ENCODE data around the gene PFDN2.

The PFDN2 gene, protein sequence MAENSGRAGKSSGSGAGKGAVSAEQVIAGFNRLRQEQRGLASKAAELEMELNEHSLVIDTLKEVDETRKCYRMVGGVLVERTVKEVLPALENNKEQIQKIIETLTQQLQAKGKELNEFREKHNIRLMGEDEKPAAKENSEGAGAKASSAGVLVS

DNA sequence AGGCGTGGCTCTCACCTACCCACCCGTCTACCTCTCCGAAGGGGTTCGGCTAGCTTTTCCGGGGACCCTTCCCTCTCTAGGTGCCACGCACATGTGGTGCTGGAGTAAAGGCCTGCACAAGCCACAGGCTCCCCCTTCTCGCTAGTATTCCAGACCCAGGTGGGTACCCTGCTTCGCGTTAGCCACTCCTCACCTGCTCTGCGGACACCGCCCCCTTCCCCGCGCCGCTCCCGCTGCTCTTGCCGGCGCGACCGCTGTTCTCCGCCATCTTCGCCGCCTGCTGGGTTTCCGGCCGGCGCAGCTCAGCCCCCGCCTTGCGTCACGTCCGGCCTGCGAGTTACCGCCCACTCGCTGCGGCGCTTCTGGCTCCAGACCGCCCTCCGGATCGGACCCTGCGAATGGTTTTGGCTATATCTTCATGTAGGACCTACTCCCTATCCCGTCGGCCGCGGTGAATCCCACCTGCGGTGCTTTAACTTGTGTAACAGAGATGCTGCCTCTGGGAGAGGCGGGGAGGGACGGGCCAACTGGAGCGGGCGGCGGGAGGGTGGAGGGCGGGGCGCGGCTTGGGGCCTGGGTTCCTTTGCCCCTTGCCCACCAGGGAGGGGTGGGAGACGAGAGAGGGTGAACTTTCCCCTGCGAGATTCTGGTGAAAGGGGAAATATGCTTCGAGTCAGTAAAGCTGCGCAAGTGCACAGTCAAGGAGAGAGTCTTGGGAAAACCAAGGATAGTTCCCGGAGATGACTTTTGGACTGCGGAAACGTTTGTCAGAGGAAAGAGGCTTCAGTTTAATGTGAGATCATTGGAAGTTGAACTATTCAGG is at the start of gene PFDN2, which contains the start of gene NIT1:
TSS of gene PFDN2 (minus strand) at position 279 of the 823 bp plus-strand sequence. CDS start at position 268, 11 bp downstream.
TSS of gene NIT1 (plus strand) at position 347 of the 823 bp plus-strand sequence. CDS start at position 419, 72 bp downstream.
- no peak within 1 kb of the TSS for H3K27ac ChIP-seq (ENCODE audit: low read length)
- peak; percentile 68 for DNase-seq (ENCODE audit: low read depth, low spot score)
- no CpG with 5 or more reads among the region's 58 CpGs for WGBS (ENCODE audit: insufficient coverage, insufficient read length)
- H3K36me3 ChIP-seq (ENCODE audit: control insufficient read depth, insufficient read depth, low read length), result peaks cover 20% of the 10 kb centered on the region
- H3K27me3 ChIP-seq (ENCODE audit: control insufficient read depth, insufficient read depth, low read length), result no peaks in the 10 kb centered on the region
- peak within 1 kb of the TSS; percentile 97 for H3K4me3 ChIP-seq (ENCODE audit: low read length)
- no peaks in the 10 kb centered on the region for H3K9me3 ChIP-seq (ENCODE audit: control insufficient read depth, insufficient read depth, low read length)
- H3K4me1 ChIP-seq (ENCODE audit: control insufficient read depth, insufficient read depth, low read length), result peaks cover 6% of the 10 kb centered on the region; the same call in 1 of the 2 replicates

DNA sequence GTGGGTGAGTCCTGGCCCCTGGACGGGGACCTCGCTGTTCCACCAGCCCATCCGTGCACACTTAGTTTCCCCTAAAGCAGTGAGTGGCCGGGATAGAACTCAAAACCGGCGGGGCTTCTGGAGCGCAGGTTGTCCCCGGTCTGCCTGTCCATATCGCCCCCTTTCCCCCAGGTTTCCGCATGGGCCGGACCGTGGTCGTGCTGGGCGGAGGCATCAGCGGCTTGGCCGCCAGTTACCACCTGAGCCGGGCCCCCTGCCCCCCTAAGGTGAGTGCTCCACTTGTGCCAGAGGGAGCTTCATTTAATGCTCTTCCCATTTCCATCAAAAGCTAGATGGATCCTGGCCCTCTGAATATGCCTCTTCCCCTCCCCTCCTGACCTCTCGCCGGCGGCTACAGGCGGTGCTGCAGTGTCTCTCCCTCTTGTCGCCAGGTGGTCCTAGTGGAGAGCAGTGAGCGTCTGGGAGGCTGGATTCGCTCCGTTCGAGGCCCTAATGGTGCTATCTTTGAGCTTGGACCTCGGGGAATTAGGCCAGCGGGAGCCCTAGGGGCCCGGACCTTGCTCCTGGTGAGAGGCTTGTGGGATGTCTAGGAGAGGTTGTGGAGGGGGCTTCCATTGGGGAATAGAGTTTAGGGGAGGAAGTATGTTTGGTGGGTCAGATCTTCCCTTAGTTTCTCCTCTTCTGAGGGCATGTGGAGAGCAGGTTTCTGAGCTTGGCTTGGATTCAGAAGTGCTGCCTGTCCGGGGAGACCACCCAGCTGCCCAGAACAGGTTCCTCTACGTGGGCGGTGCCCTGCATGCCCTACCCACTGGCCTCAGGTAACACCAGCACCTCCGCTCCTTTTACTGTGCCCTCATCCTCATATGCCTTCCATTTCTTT is 49.1 kb upstream of the PFDN2 start:
- DNase-seq (ENCODE audit: low read depth, low spot score), result no peak
- no peaks in the 10 kb centered on the region for H3K9me3 ChIP-seq (ENCODE audit: control insufficient read depth, insufficient read depth, low read length)
- WGBS (ENCODE audit: insufficient coverage, insufficient read length), result no CpG with 5 or more reads among the region's 33 CpGs
- H3K27me3 ChIP-seq (ENCODE audit: control insufficient read depth, insufficient read depth, low read length), result no peaks in the 10 kb centered on the region
- peak overlapping the region; percentile 72 for H3K4me3 ChIP-seq (ENCODE audit: low read length)
- no peak overlapping the region for H3K27ac ChIP-seq (ENCODE audit: low read length)
- H3K4me1 ChIP-seq (ENCODE audit: control insufficient read depth, insufficient read depth, low read length), result no peaks in the 10 kb centered on the region
- peaks cover 12% of the 10 kb centered on the region for H3K36me3 ChIP-seq (ENCODE audit: control insufficient read depth, insufficient read depth, low read length)

DNA sequence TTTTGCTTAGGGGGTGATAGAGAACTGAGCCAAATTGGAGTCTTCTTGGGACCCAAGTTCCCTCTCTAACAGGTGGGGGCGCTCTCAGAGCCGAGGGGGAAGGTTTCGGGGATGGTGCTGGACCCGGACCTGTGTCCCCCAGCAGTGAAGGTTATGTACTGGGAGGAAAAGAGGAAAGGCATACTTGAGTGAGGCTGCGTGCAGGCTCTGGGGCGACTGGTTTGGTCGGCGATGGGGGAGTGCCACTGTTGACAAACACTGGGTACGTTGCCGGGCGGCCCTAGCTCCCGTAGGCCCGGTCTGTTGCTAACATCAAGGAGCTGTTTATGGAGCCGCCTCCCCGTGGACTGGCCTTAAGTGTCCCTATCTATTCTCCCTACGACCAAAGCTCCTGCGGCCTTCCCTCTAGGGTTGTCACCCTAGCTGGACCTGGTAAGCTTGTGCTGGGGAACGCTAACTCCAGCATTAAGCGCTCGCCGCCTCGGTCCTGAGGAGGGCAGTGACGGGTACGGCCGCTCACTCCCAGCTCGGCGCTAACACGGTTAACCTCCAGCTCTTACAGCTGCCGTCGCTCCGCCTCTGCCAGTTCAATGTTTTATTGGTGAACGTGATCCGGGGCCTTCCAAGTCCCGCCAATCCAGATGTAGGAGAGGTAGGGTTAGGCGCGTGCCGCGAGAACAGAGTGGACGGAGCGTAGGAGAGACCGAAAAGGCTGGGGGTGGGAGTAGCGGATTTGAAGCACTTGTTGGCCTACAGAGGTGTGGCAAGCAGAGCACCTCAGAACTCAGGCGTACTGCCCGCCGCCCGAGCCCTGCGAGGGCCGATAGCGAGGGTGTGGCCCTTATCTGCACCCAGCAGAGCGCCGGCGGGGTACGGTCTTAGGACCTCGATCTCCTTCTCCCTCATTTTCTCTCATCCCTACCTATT is 48.2 kb upstream of the PFDN2 start, which contains the start of gene PPOX:
TSS of gene PPOX (plus strand) at position 685 of the 927 bp plus-strand sequence. CDS start 422 bp downstream, outside the sequence.
- H3K36me3 ChIP-seq (ENCODE audit: control insufficient read depth, insufficient read depth, low read length), result 0 out of 2 replicates have a peak, but pooled peaks cover 7% of the 10 kb centered on the region
- no peaks in the 10 kb centered on the region for H3K9me3 ChIP-seq (ENCODE audit: control insufficient read depth, insufficient read depth, low read length)
- no peak within 1 kb of the TSS for H3K27ac ChIP-seq (ENCODE audit: low read length)
- WGBS (ENCODE audit: insufficient coverage, insufficient read length), result no CpG with 5 or more reads among the region's 54 CpGs
- peak; percentile 96 for DNase-seq (ENCODE audit: low read depth, low spot score)
- peak within 1 kb of the TSS; percentile 72 for H3K4me3 ChIP-seq (ENCODE audit: low read length)
- H3K27me3 ChIP-seq (ENCODE audit: control insufficient read depth, insufficient read depth, low read length), result no peaks in the 10 kb centered on the region
- H3K4me1 ChIP-seq (ENCODE audit: control insufficient read depth, insufficient read depth, low read length), result no peaks in the 10 kb centered on the region

DNA sequence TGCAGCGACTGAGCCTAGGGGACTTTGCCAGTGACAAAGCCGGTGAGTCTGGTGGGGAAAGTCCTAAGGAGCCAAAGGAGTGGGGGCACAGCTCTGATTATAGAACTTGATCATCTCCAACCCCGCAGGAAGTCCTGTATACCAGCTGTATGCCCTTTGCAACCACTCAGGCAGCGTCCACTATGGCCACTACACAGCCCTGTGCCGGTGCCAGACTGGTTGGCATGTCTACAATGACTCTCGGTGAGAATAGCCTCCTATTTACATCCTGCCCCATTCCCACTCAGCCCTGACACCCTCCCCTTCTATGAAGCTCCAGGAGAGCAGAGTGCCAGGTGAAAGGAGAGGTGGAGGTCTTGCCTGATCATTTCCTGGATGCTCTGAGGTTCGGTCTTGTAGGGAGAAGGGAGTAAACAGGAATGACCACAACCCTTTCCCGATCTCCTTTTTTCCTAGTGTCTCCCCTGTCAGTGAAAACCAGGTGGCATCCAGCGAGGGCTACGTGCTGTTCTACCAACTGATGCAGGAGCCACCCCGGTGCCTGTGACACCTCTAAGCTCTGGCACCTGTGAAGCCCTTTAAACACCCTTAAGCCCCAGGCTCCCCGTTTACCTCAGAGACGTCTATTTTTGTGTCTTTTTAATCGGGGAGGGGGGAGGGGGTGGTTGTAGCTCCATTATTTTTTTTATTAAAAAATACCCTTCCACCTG is 47.2 kb upstream of the PFDN2 start:
- Histone ChIP-seq H3K27ac (ENCODE audit: low read length) (no peak overlapping the region), H3K27me3 (ENCODE audit: control insufficient read depth, insufficient read depth, low read length) (no peaks in the 10 kb centered on the region), H3K9me3 (ENCODE audit: control insufficient read depth, insufficient read depth, low read length) (no peaks in the 10 kb centered on the region), H3K4me1 (ENCODE audit: control insufficient read depth, insufficient read depth, low read length) (no peaks in the 10 kb centered on the region), H3K4me3 (ENCODE audit: low read length) (no peak overlapping the region), H3K36me3 (ENCODE audit: control insufficient read depth, insufficient read depth, low read length) (no peaks in the 10 kb centered on the region)
- no peak for DNase-seq (ENCODE audit: low read depth, low spot score)
- WGBS (ENCODE audit: insufficient coverage, insufficient read length), result no CpG with 5 or more reads among the region's 14 CpGs

DNA sequence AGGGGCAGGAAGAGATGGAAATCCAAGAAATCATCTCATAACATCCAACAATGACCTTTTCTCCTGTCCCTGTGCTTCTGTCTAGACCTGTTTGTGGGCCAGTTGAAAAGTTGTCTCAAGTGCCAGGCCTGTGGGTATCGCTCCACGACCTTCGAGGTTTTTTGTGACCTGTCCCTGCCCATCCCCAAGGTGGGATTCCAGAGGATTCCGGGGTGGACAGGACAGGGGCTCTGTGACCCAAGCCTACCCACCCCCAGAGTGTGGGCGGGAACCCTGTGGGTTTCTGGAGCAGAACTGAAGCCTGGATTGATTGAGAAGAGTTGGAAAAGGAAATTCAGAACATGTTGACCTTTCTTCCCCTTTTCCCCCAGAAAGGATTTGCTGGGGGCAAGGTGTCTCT is 46.0 kb upstream of the PFDN2 start:
- DNase-seq (ENCODE audit: low read depth, low spot score), result no peak
- no peaks in the 10 kb centered on the region for H3K4me1 ChIP-seq (ENCODE audit: control insufficient read depth, insufficient read depth, low read length)
- no CpG with 5 or more reads among the region's 5 CpGs for WGBS (ENCODE audit: insufficient coverage, insufficient read length)
- no peaks in the 10 kb centered on the region for H3K27me3 ChIP-seq (ENCODE audit: control insufficient read depth, insufficient read depth, low read length)
- H3K4me3 ChIP-seq (ENCODE audit: low read length), result no peak overlapping the region
- H3K27ac ChIP-seq (ENCODE audit: low read length), result no peak overlapping the region
- no peaks in the 10 kb centered on the region for H3K9me3 ChIP-seq (ENCODE audit: control insufficient read depth, insufficient read depth, low read length)
- H3K36me3 ChIP-seq (ENCODE audit: control insufficient read depth, insufficient read depth, low read length), result no peaks in the 10 kb centered on the region

DNA sequence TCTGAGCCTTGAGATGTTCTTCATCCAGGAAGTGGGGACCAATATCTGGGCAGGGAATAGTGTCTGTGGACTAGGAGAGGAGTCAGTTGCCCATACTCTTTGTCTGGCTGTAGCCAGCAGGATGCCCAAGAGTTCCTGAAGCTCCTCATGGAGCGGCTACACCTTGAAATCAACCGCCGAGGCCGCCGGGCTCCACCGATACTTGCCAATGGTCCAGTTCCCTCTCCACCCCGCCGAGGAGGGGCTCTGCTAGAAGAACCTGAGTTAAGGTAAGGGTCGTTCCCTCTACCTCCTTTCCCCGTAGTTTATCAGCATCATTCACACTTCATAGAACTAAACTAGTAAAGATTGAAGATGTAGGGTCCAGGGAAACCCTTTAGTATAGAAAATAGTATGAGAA is 45.0 kb upstream of the PFDN2 start:
- H3K4me1 ChIP-seq (ENCODE audit: control insufficient read depth, insufficient read depth, low read length), result no peaks in the 10 kb centered on the region
- no CpG with 5 or more reads among the region's 10 CpGs for WGBS (ENCODE audit: insufficient coverage, insufficient read length)
- no peaks in the 10 kb centered on the region for H3K36me3 ChIP-seq (ENCODE audit: control insufficient read depth, insufficient read depth, low read length)
- H3K9me3 ChIP-seq (ENCODE audit: control insufficient read depth, insufficient read depth, low read length), result no peaks in the 10 kb centered on the region
- H3K4me3 ChIP-seq (ENCODE audit: low read length), result no peak overlapping the region
- H3K27me3 ChIP-seq (ENCODE audit: control insufficient read depth, insufficient read depth, low read length), result no peaks in the 10 kb centered on the region
- no peak for DNase-seq (ENCODE audit: low read depth, low spot score)
- H3K27ac ChIP-seq (ENCODE audit: low read length), result no peak overlapping the region

DNA sequence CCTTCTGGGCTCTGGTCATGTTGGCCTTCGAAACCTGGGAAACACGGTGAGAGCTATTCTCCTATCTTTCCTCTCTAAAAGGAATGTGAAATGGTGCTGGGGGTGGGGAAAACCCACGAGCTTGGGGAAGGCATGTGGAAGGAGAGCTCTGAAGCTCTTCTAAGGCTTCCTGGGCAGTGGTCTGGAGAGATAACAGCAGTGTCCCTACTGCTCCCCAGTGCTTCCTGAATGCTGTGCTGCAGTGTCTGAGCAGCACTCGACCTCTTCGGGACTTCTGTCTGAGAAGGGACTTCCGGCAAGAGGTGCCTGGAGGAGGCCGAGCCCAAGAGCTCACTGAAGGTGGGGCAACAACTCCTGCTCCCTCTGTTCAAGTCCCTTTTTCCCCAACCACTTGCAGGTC is 44.2 kb upstream of the PFDN2 start:
- Histone ChIP-seq H3K27me3 (ENCODE audit: control insufficient read depth, insufficient read depth, low read length) (no peaks in the 10 kb centered on the region), H3K27ac (ENCODE audit: low read length) (no peak overlapping the region), H3K4me1 (ENCODE audit: control insufficient read depth, insufficient read depth, low read length) (no peaks in the 10 kb centered on the region), H3K9me3 (ENCODE audit: control insufficient read depth, insufficient read depth, low read length) (no peaks in the 10 kb centered on the region), H3K4me3 (ENCODE audit: low read length) (no peak overlapping the region), H3K36me3 (ENCODE audit: control insufficient read depth, insufficient read depth, low read length) (peaks cover under 1% of the 10 kb centered on the region; the same call in 1 of the 2 replicates)
- no peak for DNase-seq (ENCODE audit: low read depth, low spot score)
- no CpG with 5 or more reads among the region's 7 CpGs for WGBS (ENCODE audit: insufficient coverage, insufficient read length)

DNA sequence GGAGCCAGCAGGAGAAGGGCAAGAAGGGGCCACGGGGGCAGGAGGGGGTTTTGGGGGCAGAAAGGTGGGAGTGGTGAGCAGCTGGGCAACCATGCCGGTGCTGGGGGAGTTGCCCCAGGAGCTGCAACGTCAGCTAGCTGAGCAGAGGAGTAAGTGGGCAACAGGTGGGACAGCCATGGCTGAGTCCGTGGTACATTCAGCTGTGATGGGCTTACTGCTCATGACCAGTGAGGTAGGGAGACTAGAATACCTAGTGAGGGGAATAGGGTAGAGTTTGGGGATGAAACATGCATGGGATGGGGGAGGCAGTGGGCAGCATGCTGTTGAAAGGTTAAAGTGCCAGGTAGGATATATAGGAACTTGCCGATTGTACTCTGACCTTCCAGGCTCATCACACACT is 43.8 kb upstream of the PFDN2 start:
- Histone ChIP-seq H3K36me3 (ENCODE audit: control insufficient read depth, insufficient read depth, low read length) (peaks cover 3% of the 10 kb centered on the region; the same call in 1 of the 2 replicates), H3K9me3 (ENCODE audit: control insufficient read depth, insufficient read depth, low read length) (no peaks in the 10 kb centered on the region), H3K4me1 (ENCODE audit: control insufficient read depth, insufficient read depth, low read length) (no peaks in the 10 kb centered on the region), H3K27ac (ENCODE audit: low read length) (no peak overlapping the region), H3K4me3 (ENCODE audit: low read length) (no peak overlapping the region), H3K27me3 (ENCODE audit: control insufficient read depth, insufficient read depth, low read length) (no peaks in the 10 kb centered on the region)
- no CpG with 5 or more reads among the region's 5 CpGs for WGBS (ENCODE audit: insufficient coverage, insufficient read length)
- DNase-seq (ENCODE audit: low read depth, low spot score), result no peak

DNA sequence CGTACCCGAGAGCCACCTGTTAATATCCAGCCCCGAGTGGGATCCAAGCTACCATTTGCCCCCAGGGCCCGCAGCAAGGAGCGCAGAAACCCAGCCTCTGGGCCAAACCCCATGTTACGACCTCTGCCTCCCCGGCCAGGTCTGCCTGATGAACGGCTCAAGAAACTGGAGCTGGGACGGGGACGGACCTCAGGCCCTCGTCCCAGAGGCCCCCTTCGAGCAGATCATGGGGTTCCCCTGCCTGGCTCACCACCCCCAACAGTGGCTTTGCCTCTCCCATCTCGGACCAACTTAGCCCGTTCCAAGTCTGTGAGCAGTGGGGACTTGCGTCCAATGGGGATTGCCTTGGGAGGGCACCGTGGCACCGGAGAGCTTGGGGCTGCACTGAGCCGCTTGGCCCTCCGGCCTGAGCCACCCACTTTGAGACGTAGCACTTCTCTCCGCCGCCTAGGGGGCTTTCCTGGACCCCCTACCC is 42.9 kb upstream of the PFDN2 start:
- Histone ChIP-seq H3K9me3 (ENCODE audit: control insufficient read depth, insufficient read depth, low read length) (no peaks in the 10 kb centered on the region), H3K4me1 (ENCODE audit: control insufficient read depth, insufficient read depth, low read length) (no peaks in the 10 kb centered on the region), H3K27ac (ENCODE audit: low read length) (no peak overlapping the region), H3K36me3 (ENCODE audit: control insufficient read depth, insufficient read depth, low read length) (peaks cover 3% of the 10 kb centered on the region; the same call in 1 of the 2 replicates), H3K27me3 (ENCODE audit: control insufficient read depth, insufficient read depth, low read length) (no peaks in the 10 kb centered on the region), H3K4me3 (ENCODE audit: low read length) (no peak overlapping the region)
- DNase-seq (ENCODE audit: low read depth, low spot score), result no peak
- WGBS (ENCODE audit: insufficient coverage, insufficient read length), result no CpG with 5 or more reads among the region's 22 CpGs
